Astrocyte of the spinal cord (primary cell): ENCODE measurements around the gene ROGDI.

ENCODE experiments used
- DNase-seq: peaks from one replicate; pipeline ENCODE4 v3.0.0; 2011; ENCODE audit warnings: low read depth, low spot score
- H3K4me3 ChIP-seq: 2 replicates; pipeline ENCODE4 v1.5.1; 2011; ENCODE audit warnings: low read depth, mild to moderate bottlenecking, low read length, moderate library complexity
- in situ Hi-C: cut with HindIII; loops from 2 replicates; pipeline ENCODE4 v1.10.0; 2017; ENCODE audit warnings: low sequenced_read_pairs
- TF ChIP-seq, protein P1 (sequence below): IDR thresholded peaks from 2 replicates; pipeline ENCODE4 v1.5.1; 2012; ENCODE audit warnings: low read depth, mild to moderate bottlenecking, low read length, inconsistent platforms

ROGDI gene

DNA sequence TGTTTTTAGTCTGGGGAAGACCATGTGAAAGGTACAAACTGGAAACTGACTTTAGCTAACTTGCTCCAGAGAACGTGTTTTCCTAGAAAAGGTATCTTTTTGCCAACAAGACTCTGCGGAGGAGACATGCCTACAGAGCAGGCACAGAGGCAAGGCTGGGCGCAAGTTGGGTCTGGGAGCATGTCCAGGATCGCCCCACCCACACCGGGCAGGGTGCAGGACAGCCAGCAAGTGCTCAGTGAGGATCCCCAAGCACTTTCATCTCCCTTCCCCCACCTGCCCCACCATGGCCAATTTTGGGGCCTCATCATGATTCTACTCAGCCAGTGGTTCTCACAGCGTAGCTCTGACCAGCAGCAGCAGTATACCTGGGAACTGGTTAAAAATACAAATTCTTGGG is 18.2 kb upstream of the ROGDI start:
- TF ChIP-seq, protein P1, sequence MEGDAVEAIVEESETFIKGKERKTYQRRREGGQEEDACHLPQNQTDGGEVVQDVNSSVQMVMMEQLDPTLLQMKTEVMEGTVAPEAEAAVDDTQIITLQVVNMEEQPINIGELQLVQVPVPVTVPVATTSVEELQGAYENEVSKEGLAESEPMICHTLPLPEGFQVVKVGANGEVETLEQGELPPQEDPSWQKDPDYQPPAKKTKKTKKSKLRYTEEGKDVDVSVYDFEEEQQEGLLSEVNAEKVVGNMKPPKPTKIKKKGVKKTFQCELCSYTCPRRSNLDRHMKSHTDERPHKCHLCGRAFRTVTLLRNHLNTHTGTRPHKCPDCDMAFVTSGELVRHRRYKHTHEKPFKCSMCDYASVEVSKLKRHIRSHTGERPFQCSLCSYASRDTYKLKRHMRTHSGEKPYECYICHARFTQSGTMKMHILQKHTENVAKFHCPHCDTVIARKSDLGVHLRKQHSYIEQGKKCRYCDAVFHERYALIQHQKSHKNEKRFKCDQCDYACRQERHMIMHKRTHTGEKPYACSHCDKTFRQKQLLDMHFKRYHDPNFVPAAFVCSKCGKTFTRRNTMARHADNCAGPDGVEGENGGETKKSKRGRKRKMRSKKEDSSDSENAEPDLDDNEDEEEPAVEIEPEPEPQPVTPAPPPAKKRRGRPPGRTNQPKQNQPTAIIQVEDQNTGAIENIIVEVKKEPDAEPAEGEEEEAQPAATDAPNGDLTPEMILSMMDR: no peak
- in situ Hi-C loops: no loop called here
- H3K4me3 ChIP-seq: no peak overlapping the region
- no peak for DNase-seq

DNA sequence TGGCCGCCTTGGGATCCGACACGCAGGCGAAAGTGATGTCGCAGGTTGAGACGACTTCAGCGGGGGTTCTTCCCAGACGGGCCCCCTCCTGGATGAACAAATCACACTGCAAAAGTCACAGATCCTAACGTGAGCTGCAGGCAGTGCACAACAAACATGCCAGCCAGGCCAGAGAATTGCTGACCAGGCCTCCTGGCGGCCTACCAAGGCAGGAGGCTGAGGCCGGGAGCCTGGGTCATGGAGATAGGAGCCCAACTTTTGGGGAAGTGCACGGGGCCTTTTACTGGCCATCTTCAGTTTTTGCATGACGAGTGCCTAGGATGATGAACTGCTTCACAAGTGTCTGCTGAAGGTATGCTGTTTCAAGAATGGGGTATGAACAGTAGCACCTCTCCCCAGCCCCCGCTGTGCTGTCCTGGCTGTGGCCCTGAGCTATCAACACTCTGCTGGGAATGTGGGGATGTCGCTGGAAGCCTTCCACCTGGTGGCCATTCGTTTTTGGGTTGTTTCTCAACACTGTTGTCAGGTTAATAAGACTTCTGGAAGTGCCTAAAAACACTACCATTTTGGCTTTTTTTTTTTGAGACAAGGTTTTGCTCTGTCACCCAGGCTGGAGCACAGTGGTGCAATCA is 12.2 kb upstream of the ROGDI start:
- no peak for DNase-seq
- in situ Hi-C loops: no loop called here
- TF ChIP-seq, protein P1: no peak
- H3K4me3 ChIP-seq: no peak overlapping the region

- no peak overlapping the region for H3K4me3 ChIP-seq
- DNase-seq: no peak
- TF ChIP-seq, protein P1: no peak
- in situ Hi-C loops: no loop called here
Observed at GRCh38 chr16:4814046-4814445, 11.6 kb upstream of the ROGDI start.

DNA sequence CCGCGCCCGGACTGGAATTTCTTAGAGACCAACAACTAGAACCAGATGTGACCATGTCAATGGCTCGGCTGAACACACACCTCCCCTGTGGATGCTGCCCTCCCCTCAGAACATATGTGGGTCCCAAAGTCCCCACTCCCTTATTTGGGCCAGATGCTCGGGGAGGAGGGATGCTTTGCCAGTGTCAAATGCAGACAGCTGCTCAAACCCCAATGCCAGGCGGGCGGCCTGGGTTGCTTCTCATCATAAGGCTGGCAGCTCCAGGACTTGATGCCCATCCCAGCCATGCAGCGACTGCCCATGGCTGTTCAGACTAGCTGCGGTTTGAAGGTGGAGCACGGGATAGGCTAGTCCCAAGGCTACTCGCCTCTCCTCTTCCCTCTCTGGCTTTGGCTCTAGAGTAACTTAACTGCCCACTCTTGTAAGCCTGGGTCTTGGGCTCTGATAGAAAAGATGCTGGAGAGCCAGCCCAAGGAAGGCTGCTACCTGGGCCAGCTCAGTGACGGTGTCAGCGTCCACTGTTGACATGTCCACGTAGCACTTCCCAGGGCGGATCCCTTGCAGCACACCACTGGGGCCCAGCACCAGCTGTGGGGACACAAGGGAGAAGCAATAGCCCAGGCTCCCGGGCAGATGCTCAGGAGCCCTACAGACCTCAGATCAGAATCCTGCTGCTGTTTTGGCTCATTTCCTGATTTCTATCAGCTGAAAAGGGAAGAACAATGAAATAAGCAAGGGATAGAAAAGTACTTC is 11.0 kb upstream of the ROGDI start:
- H3K4me3 ChIP-seq: no peak overlapping the region
- in situ Hi-C loops: no loop called here
- TF ChIP-seq, protein P1: no peak
- DNase-seq: no peak

DNA sequence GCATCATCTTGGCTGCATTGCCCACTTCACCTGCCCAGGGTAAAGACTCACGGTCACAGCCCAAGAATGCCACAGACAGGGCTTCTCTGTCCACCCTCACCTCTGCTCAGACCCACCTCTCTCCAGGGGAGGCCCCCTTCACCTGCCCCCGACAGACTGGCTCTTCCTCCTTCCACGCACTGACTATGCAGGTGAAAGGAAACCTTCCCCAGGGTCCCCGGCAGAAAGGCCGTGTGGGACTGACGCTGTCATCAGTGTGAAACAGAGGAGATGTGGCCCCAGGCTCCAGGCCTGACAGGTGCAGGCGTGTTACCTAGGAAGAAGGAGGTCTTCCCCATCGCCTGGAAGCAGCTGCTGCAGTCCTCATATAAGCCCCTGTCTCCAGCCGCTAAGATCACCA is 9.3 kb upstream of the ROGDI start:
- TF ChIP-seq, protein P1: no peak
- no peak for DNase-seq
- in situ Hi-C loops: no loop called here
- no peak overlapping the region for H3K4me3 ChIP-seq

DNA sequence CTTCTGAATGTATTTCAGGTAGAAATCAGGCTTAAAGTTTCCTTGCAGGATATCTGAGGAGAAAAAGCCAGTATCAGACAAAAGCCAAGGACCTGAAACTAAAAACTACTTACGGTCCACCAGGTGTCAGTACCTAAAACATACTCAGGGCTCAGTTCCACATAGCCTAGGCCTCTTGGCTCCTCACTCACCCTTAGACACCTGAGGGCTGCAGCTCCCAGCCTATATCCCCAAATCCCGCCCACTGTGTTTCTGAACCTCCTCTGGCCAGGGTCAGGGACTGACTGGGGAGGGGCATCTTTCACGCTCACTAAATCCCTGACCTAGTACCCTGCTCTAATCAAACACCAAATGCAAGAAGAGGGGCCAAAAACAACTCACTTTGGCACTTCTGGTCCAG is 8.8 kb upstream of the ROGDI start:
- TF ChIP-seq, protein P1: no peak
- H3K4me3 ChIP-seq: no peak overlapping the region
- in situ Hi-C loops: no loop called here
- no peak for DNase-seq
